ENCODE measurements around the gene GSTCD. TPM values are rescaled to one million over a fixed set of nuclear protein-coding genes. Genes with fewer than 3 reads are reported as not detected.

The GSTCD gene
- total RNA-seq, 1 experiment from 2014 or later: 21.3 TPM

GRCh38 chr4:105698607-105699006 is 10.0 kb upstream of the GSTCD start:
- no peak overlapping the region for H3K4me3 Mint-ChIP-seq (ENCODE audit: unreplicated experiment)
- intact Hi-C loops (cut with micrococcal nuclease; ENCODE audit: unreplicated experiment): no loop called here
- Histone ChIP-seq H3K9me3 (no peaks in the 10 kb centered on the region), H3K4me1 (no peaks in the 10 kb centered on the region), H3K4me3 (ENCODE audit: low read depth, low read length) (no peak overlapping the region), H3K27me3 (replicated peaks; ENCODE audit: control insufficient read depth, insufficient read depth, low read length) (no peaks in the 10 kb centered on the region), H3K36me3 (ENCODE audit: control insufficient read depth, insufficient read depth, low read length) (no peaks in the 10 kb centered on the region)
- no peak overlapping the region for H3K27ac Mint-ChIP-seq (ENCODE audit: unreplicated experiment)
- no peaks in the 10 kb centered on the region for H3K4me1 Mint-ChIP-seq (ENCODE audit: low read depth, unreplicated experiment)
- ChIA-PET POLR2A (no interaction called here), CTCF (no interaction called here)
- no peak for TF ChIP-seq CTCF (IDR thresholded peaks at IDR 0.05; ENCODE audit: insufficient read depth in 1 of 2, low read depth in 1 of 2, low read length in 1 of 2, severe bottlenecking in 1 of 2, unreplicated experiment in 1 of 2)
- peaks cover 6% of the 10 kb centered on the region for H3K36me3 Mint-ChIP-seq (ENCODE audit: insufficient read depth, unreplicated experiment)
- DNase-seq: no peak
- H3K27me3 Mint-ChIP-seq (ENCODE audit: insufficient read depth, unreplicated experiment): no peaks in the 10 kb centered on the region
- BruUV-seq (replicated peaks): no TSS peak
- no peaks in the 10 kb centered on the region for H3K9me3 Mint-ChIP-seq (ENCODE audit: unreplicated experiment)

DNA sequence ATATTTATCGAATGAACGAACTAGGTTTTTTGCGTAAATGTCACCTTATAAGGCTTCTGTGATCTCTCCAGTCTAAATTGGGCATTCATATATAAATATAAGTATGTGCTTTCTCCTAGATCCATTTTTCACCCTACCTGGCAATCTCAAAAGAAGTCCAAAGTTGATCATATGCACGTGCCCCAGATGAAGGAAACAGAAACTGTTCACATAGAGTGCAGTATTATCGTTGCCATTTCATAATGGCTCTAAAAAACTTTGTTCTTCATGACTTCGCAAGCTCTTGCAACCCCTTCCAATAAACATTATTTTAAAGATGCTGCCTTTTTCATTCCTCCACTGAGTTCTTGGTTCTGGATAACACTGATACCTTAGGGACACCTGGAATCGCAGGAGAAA is 803 bp upstream of the GSTCD start:
- DNase-seq: no peak
- no peaks in the 10 kb centered on the region for H3K27me3 Mint-ChIP-seq (ENCODE audit: insufficient read depth, unreplicated experiment)
- Histone ChIP-seq H3K9me3 (no peaks in the 10 kb centered on the region), H3K27me3 (replicated peaks; ENCODE audit: control insufficient read depth, insufficient read depth, low read length) (no peaks in the 10 kb centered on the region), H3K4me1 (no peaks in the 10 kb centered on the region; the same call in 1 of the 2 replicates), H3K4me3 (ENCODE audit: low read depth, low read length) (peak overlapping the region; percentile 54), H3K36me3 (ENCODE audit: control insufficient read depth, insufficient read depth, low read length) (no peaks in the 10 kb centered on the region)
- TF ChIP-seq CTCF (IDR thresholded peaks at IDR 0.05; ENCODE audit: insufficient read depth in 1 of 2, low read depth in 1 of 2, low read length in 1 of 2, severe bottlenecking in 1 of 2, unreplicated experiment in 1 of 2): no peak
- H3K4me1 Mint-ChIP-seq (ENCODE audit: low read depth, unreplicated experiment): peaks cover 17% of the 10 kb centered on the region
- no peaks in the 10 kb centered on the region for H3K9me3 Mint-ChIP-seq (ENCODE audit: unreplicated experiment)
- H3K4me3 Mint-ChIP-seq (ENCODE audit: unreplicated experiment): peak overlapping the region; percentile 89
- peaks cover 6% of the 10 kb centered on the region for H3K36me3 Mint-ChIP-seq (ENCODE audit: insufficient read depth, unreplicated experiment)
- H3K27ac Mint-ChIP-seq (ENCODE audit: unreplicated experiment): peak overlapping the region; percentile 92
- CTCF ChIA-PET: no interaction called here
- BruUV-seq (replicated peaks): TSS peak; percentile 64
- POLR2A ChIA-PET: no interaction called here
- intact Hi-C loops (cut with micrococcal nuclease; ENCODE audit: unreplicated experiment): loop anchor here (2.0 kb wide), 3 partner anchors 113 to 493 kb away; no protein-coding TSS in a partner anchor

DNA sequence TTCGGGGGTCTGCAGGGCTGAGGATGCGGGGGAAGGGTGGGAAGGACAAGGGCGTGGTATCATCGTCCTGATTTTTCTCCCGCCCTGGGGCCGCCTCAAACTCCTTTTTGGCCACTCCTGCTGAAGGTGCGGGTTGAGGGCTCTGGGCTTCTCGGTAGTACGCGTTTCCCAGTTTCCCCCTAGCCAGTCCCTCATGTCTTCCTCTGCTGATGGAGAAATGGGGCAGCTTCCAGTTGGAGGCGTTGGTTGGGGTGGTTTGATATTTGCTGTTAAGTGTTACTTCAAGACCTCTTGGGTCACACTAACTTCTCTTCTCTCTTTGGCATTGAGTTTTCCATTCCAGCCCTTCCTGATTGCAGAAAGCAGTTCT is 482 bp downstream of the GSTCD start:
- CTCF ChIA-PET: interaction anchor here (0.5 to 1.0 kb wide), 3 partner anchors 123 to 235 kb away, joined by 3 to 5 read pairs (median 3); partner anchors contain the start of genes NPNT and PPA2
- Mint-ChIP-seq H3K9me3 (ENCODE audit: unreplicated experiment) (no peaks in the 10 kb centered on the region), H3K4me3 (ENCODE audit: unreplicated experiment) (peak overlapping the region; percentile 89), H3K4me1 (ENCODE audit: low read depth, unreplicated experiment) (peaks cover 17% of the 10 kb centered on the region), H3K27me3 (ENCODE audit: insufficient read depth, unreplicated experiment) (no peaks in the 10 kb centered on the region), H3K27ac (ENCODE audit: unreplicated experiment) (peak overlapping the region; percentile 92), H3K36me3 (ENCODE audit: insufficient read depth, unreplicated experiment) (peaks cover 6% of the 10 kb centered on the region)
- Histone ChIP-seq H3K4me1 (no peaks in the 10 kb centered on the region; the same call in 1 of the 2 replicates), H3K27me3 (replicated peaks; ENCODE audit: control insufficient read depth, insufficient read depth, low read length) (no peaks in the 10 kb centered on the region), H3K9me3 (no peaks in the 10 kb centered on the region), H3K36me3 (ENCODE audit: control insufficient read depth, insufficient read depth, low read length) (no peaks in the 10 kb centered on the region), H3K4me3 (ENCODE audit: low read depth, low read length) (peak overlapping the region; percentile 54)
- intact Hi-C loops (cut with micrococcal nuclease; ENCODE audit: unreplicated experiment): loop anchor here (2.0 kb wide), 3 partner anchors 114 to 492 kb away; no protein-coding TSS in a partner anchor
- peak in 1 of 2 experiments; percentile 38 for DNase-seq
- no peak for TF ChIP-seq CTCF (IDR thresholded peaks at IDR 0.05; ENCODE audit: insufficient read depth in 1 of 2, low read depth in 1 of 2, low read length in 1 of 2, severe bottlenecking in 1 of 2, unreplicated experiment in 1 of 2)
- BruUV-seq (replicated peaks): no TSS peak
- POLR2A ChIA-PET: interaction anchor here (0.6 kb wide), 2 partner anchors 393 to 1538 kb away, joined by 4 read pairs; no protein-coding TSS in a partner anchor
